ENCODE data around the gene MOV10. TPM values are rescaled to one million over a fixed set of nuclear protein-coding genes. Genes with fewer than 3 reads are reported as not detected.
"Not testable (repeated sequence)": the region's sequence is repeated elsewhere in the genome, so short reads cannot be mapped to it uniquely, and the experiment has no call there.

Gene MOV10
- total RNA-seq, 4 donors from 2014 or later, result 22.1 to 129 (median 76.9) TPM

- in situ Hi-C loops (cut with MboI; ENCODE audit: low pct_ligation_motif_present in 1 of 4, low pct_unique_long_range_greater_than_20kb in 1 of 4, low sequenced_read_pairs in 3 of 4), result no loop called here
These were observed 37.7 kb upstream of the MOV10 start for GRCh38 chr1:112636597-112637253.

DNA sequence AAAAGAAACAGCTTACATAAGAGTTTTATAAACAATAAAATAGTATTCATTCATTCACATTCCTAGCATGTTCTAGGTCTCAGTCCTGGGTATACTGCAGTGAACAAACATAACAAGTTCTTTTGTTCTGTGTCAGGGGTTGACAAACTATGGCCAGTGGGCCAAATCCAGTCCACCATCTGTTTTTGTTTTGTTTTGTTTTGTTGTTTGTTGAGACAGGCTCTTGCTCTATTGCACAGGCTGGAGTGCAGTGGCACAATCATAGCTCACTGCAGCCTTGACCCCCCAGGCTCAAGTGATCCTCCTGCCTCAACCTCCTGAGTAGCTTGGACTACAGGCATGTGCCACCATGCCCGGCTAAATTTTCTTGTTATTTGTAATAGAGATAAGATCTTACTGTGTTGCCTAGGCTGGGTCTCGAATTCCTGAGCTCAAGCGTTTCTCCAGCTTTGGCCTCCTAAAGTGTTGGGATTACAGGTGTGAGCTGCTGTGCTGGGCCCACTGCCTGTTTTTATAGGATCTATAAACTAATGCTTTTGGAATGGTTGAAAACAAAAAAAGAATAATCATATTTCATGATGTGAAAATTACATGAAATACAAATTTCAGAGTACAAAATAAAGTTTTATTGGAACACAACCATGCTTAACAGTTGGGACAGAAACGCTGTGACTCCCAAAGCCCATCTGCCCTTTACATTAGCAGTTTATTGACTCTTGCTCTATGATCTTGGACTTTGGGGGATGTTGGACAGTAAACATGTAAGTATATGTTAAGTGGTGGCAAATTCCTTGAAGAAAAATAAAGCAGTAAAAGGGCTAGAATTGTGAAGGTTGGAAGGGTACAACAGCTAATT, 37.0 kb upstream of the MOV10 start:
- Histone ChIP-seq H3K4me1 (peaks cover 21 to 59% (median 38%) of the 10 kb centered on the region in 4 donors), H3K36me3 (no peaks in the 10 kb centered on the region), H3K4me3 (no peak overlapping the region), H3K27ac (peak overlapping the region; percentile 26 to 58 (median 40)), H3K27me3 (no peaks in the 10 kb centered on the region), H3K9me3 (no peaks in the 10 kb centered on the region)
- WGBS, 2 donors (ENCODE audit: low coverage in 1 of 2), result 83% methylated on average over 2 to 4 of the region's 4 CpGs
- in situ Hi-C loops (cut with MboI; ENCODE audit: low pct_ligation_motif_present in 1 of 4, low pct_unique_long_range_greater_than_20kb in 1 of 4, low sequenced_read_pairs in 3 of 4), result no loop called here
- TF ChIP-seq CTCF (IDR thresholded peaks at IDR 0.05) (no peak), EP300 (IDR thresholded peaks at IDR 0.05; ENCODE audit: low read depth) (no peak), POLR2A (IDR thresholded peaks at IDR 0.05) (no peak), POLR2AphosphoS5 (IDR thresholded peaks at IDR 0.05) (no peak)
- intact Hi-C loops (cut with DNase I; ENCODE audit: low total_unique reads), result no loop called here
- DNase-seq, result no peak

More at GRCh38 chr1:112636597-112637253, 37.7 kb upstream of the MOV10 start:
- intact Hi-C loops (cut with DNase I; ENCODE audit: low total_unique reads), result no loop called here
- Histone ChIP-seq H3K4me1 (peaks cover 21 to 67% (median 38%) of the 10 kb centered on the region in 4 donors), H3K36me3 (no peaks in the 10 kb centered on the region), H3K27me3 (no peaks in the 10 kb centered on the region), H3K4me3 (no peak overlapping the region), H3K27ac (peak overlapping the region; percentile 35 to 58 (median 43)), H3K9me3 (no peaks in the 10 kb centered on the region)
- no peak for DNase-seq
- TF ChIP-seq POLR2AphosphoS5 (IDR thresholded peaks at IDR 0.05) (no peak), POLR2A (IDR thresholded peaks at IDR 0.05) (no peak), CTCF (IDR thresholded peaks at IDR 0.05) (no peak), EP300 (IDR thresholded peaks at IDR 0.05; ENCODE audit: low read depth) (no peak)

DNA sequence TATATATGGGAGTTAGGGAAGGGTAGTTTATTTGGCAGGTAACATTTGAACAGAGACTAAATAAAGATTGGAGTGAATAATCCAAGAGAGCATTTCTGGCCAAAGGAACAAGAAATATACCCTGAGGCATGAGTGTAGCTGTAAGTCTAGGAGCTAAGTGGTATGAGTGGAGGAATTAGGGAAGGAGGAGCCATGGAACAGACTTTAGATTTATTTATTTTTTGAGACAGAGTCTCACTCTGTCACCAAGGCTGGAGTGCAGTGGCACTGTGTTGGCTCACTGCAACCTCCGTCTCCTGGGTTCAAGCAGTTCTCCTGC, 36.4 kb upstream of the MOV10 start:
- TF ChIP-seq POLR2AphosphoS5 (IDR thresholded peaks at IDR 0.05) (no peak), EP300 (IDR thresholded peaks at IDR 0.05; ENCODE audit: low read depth) (no peak), CTCF (IDR thresholded peaks at IDR 0.05) (no peak), POLR2A (IDR thresholded peaks at IDR 0.05) (no peak)
- Histone ChIP-seq H3K27me3 (no peaks in the 10 kb centered on the region), H3K4me3 (no peak overlapping the region), H3K9me3 (no peaks in the 10 kb centered on the region), H3K4me1 (peaks cover 21 to 57% (median 38%) of the 10 kb centered on the region in 4 donors), H3K36me3 (no peaks in the 10 kb centered on the region), H3K27ac (no peak overlapping the region)
- 80% methylated on average over 1 of the region's 1 CpG; no CpG with 5 or more reads in 1 of the 2 donors for WGBS, 2 donors (ENCODE audit: low coverage in 1 of 2)
- intact Hi-C loops (cut with DNase I; ENCODE audit: low total_unique reads) (no loop called here), in situ Hi-C loops (cut with MboI; ENCODE audit: low pct_ligation_motif_present in 1 of 4, low pct_unique_long_range_greater_than_20kb in 1 of 4, low sequenced_read_pairs in 3 of 4) (no loop called here)
- DNase-seq, result no peak

DNA sequence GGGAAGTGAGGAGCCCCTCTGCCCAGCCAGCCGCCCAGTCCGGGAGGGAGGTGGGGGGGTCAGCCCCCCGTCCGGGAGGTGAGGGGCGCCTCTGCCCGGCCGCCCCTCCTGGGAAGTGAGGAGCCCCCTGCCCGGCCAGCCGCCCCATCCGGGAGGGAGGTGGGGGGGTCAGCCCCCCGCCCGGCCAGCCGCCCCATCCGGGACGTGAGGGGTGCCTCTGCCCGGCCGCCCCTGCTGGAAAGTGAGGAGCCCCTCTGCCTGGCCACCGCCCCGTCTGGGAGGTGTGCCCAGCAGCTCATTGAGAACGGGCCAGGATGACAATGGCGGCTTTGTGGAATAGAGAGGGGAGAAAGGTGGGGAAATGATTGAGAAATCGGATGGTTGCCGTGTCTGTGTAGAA, 34.0 kb upstream of the MOV10 start:
- 87 to 100% methylated on average over 2 to 7 of the region's 23 CpGs for WGBS, 2 donors (ENCODE audit: low coverage in 1 of 2)
- H3K27me3 ChIP-seq; DNase-seq; H3K9me3 ChIP-seq; H3K36me3 ChIP-seq; H3K27ac ChIP-seq; H3K4me3 ChIP-seq; intact Hi-C loops (cut with DNase I; ENCODE audit: low total_unique reads); in situ Hi-C loops (cut with MboI; ENCODE audit: low pct_ligation_motif_present in 1 of 4, low pct_unique_long_range_greater_than_20kb in 1 of 4, low sequenced_read_pairs in 3 of 4): not testable (repeated sequence)
- peaks cover 17 to 39% (median 25%) of the 10 kb centered on the region in 4 donors for H3K4me1 ChIP-seq

Measured in transverse colon (tissue), 4 donors.